CD14-positive monocyte (primary cell): ENCODE measurements around the gene RBM17. TPM values are rescaled to one million over a fixed set of nuclear protein-coding genes. Genes with fewer than 3 reads are reported as not detected.

Experiments used
- DNase-seq, 3 donors: peaks; one replicate each; pipeline ENCODE4 v3.0.0-alpha.2; 2011 to 2022
- H2AFZ ChIP-seq: 2 replicates; pipeline ENCODE4 v1.6.0; 2012; ENCODE audit warnings: mild to moderate bottlenecking, low read depth, low read length, inconsistent platforms; ENCODE audit not compliant: insufficient read depth, poor library complexity, severe bottlenecking
- H3K27ac ChIP-seq, 2 donors: 1 replicate in 1 of 2; 2 replicates in 1 of 2; pipeline ENCODE4 v1.5.1; 2012 to 2013; ENCODE audit warnings: low read length in 2 of 2, control low read depth in 1 of 2, inconsistent platforms in 1 of 2, low read depth in 1 of 2, mild to moderate bottlenecking in 1 of 2
- H3K27me3 ChIP-seq, 2 donors: one replicate each; pipeline versions ENCODE4 v1.6.0 to v1.6.1; 2011 to 2013; ENCODE audit warnings: low read length in 2 of 2; ENCODE audit not compliant: control insufficient read depth in 2 of 2, insufficient read depth in 2 of 2
- H3K36me3 ChIP-seq, 2 donors: replicated peaks in 1 of 2; 1 replicate in 1 of 2; 2 replicates in 1 of 2; pipeline versions ENCODE4 v1.5.1 to v1.6.1; 2012 to 2013; ENCODE audit warnings: low read length in 2 of 2, control low read depth in 1 of 2, inconsistent platforms in 1 of 2, mild to moderate bottlenecking in 1 of 2; ENCODE audit not compliant: insufficient read depth in 2 of 2, control insufficient read depth in 1 of 2
- H3K4me1 ChIP-seq, 2 donors: 1 replicate in 1 of 2; 2 replicates in 1 of 2; pipeline versions ENCODE4 v1.5.1 to v1.6.1; 2012 to 2013; ENCODE audit warnings: low read length in 2 of 2, control low read depth in 1 of 2, inconsistent platforms in 1 of 2, mild to moderate bottlenecking in 1 of 2, moderate library complexity in 1 of 2; ENCODE audit not compliant: insufficient read depth in 2 of 2, control insufficient read depth in 1 of 2
- H3K4me2 ChIP-seq: replicated peaks from 2 replicates; pipeline ENCODE3; 2012; ENCODE audit warnings: low read length, moderate library complexity, mild to moderate bottlenecking; ENCODE audit not compliant: poor library complexity, severe bottlenecking; ENCODE audit errors: extremely low read depth
- H3K4me3 ChIP-seq, 3 experiments: fragments of 200-600 bp in 1 of 3; sonication (generic) in 1 of 3; replicated peaks in 1 of 3; 1 replicate in 2 of 3; 2 replicates in 1 of 3; pipeline ENCODE4 v1.5.1; 2011 to 2013; ENCODE audit warnings: low read length in 3 of 3, mild to moderate bottlenecking in 3 of 3, control low read depth in 2 of 3, low read depth in 2 of 3, inconsistent platforms in 1 of 3, moderate library complexity in 1 of 3
- H3K79me2 ChIP-seq: 2 replicates; pipeline ENCODE4 v1.6.0; 2012; ENCODE audit warnings: mild to moderate bottlenecking, control low read depth, inconsistent platforms, low read length, moderate library complexity; ENCODE audit not compliant: insufficient read depth
- H3K9ac ChIP-seq: 2 replicates; pipeline ENCODE4 v1.6.0; 2017; ENCODE audit warnings: low read length, mild to moderate bottlenecking; ENCODE audit not compliant: insufficient read depth, poor library complexity, severe bottlenecking
- H3K9me3 ChIP-seq, 2 donors: replicated peaks in 1 of 2; 1 replicate in 1 of 2; 2 replicates in 1 of 2; pipeline versions ENCODE4 v1.5.1 to v1.6.1; 2012 to 2013; ENCODE audit warnings: low read length in 2 of 2, control low read depth in 1 of 2; ENCODE audit not compliant: control insufficient read depth in 1 of 2, insufficient read depth in 1 of 2
- H4K20me1 ChIP-seq: 2 replicates; pipeline ENCODE4 v1.6.0; 2012; ENCODE audit warnings: mild to moderate bottlenecking, low read length, control low read depth, moderate library complexity; ENCODE audit not compliant: insufficient read depth
- H3K27ac Mint-ChIP-seq, 7 donors: one replicate each; pipeline ENCODE4 v1.8.0; 2020; ENCODE audit warnings: mild to moderate bottlenecking in 7 of 7, mixed read lengths in 7 of 7, moderate library complexity in 6 of 7, inconsistent platforms in 2 of 7
- H3K27me3 Mint-ChIP-seq, 3 donors: one replicate each; pipeline ENCODE4 v1.8.0; 2021 to 2022; ENCODE audit warnings: low read depth in 3 of 3, mild to moderate bottlenecking in 3 of 3, mixed read lengths in 3 of 3, moderate library complexity in 3 of 3, inconsistent platforms in 1 of 3
- H3K36me3 Mint-ChIP-seq, 2 donors: one replicate each; pipeline ENCODE4 v1.8.0; 2020; ENCODE audit warnings: mixed read lengths in 2 of 2, inconsistent platforms in 1 of 2, mild to moderate bottlenecking in 1 of 2
- H3K4me1 Mint-ChIP-seq: one replicate; pipeline ENCODE4 v1.8.0; 2020; ENCODE audit warnings: mild to moderate bottlenecking, mixed read lengths
- H3K4me3 Mint-ChIP-seq, 2 donors: one replicate each; pipeline ENCODE4 v1.8.0; 2020; ENCODE audit warnings: mild to moderate bottlenecking in 2 of 2, mixed read lengths in 2 of 2, moderate library complexity in 1 of 2
- H3K9me3 Mint-ChIP-seq, 7 donors: one replicate each; pipeline ENCODE4 v1.8.0; 2020 to 2022; ENCODE audit warnings: mixed read lengths in 7 of 7, mild to moderate bottlenecking in 6 of 7, moderate library complexity in 6 of 7, inconsistent platforms in 2 of 7
- CTCF ChIP-seq: fragments of 200-600 bp; IDR thresholded peaks from one replicate; pipeline ENCODE4 v1.8.0; 2022; ENCODE audit warnings: antibody characterized with exemption, mild to moderate bottlenecking
- WGBS: methylation state at CpG from one replicate; pipeline ENCODE4 v1.1.5; 2013; ENCODE audit warnings: missing lambda C conversion rate; ENCODE audit not compliant: insufficient coverage; 5-methylcytosine and 5-hydroxymethylcytosine counted together
- intact Hi-C, 2 donors: fragments of 100-400 bp; cut with micrococcal nuclease; formaldehyde crosslinking; loops; one replicate each; pipeline versions ENCODE4 v1.15.0 to v1.15.1; 2023
- polyA plus RNA-seq, 3 donors: library from polyadenylated mRNA; depleted of rRNA in 1 of 3; unstranded in 2 of 3; stranded (reverse) in 1 of 3; fragments of 300-500 nt in 2 of 3; fragments of >200 nt in 1 of 3; fragmentation: Illumina TruSeq in 2 of 3; gene quantifications; 1 replicate in 2 of 3; 2 replicates in 1 of 3; pipeline ENCODE4 v1.2.3, GENCODE V29; 2012 to 2021

RBM17 gene
- polyA plus RNA-seq, 3 donors = 37.2 to 51.4 (median 44.5) TPM

DNA sequence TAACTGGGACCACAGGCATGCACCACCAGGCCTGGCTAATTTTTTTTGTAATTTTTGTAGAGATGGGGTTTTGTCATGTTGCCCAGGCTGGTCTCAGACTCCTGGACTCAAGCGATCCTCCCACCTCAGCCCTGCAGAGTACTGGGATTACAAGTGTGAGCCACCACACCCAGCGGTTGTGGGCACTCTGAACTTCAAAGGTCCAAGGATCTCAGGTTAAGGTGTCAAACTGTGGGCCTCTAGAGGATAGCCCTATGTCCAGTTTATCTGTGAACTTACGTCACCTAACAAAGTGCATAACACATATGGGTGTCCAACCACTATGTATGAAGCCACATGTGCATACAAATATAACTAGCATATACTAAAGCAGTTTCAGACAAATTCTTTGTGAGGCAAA is 23.4 kb upstream of the RBM17 start:
- Mint-ChIP-seq H3K4me1 (peaks cover 65% of the 10 kb centered on the region), H3K9me3 (peaks cover 0 to 4% (median 0%) of the 10 kb centered on the region in 7 donors), H3K36me3 (peaks cover 0 to 6% of the 10 kb centered on the region in 2 donors), H3K4me3 (peak overlapping the region in 1 of 2 donors; percentile 86), H3K27ac (peak overlapping the region in 4 of 7 donors; percentile 17 to 79 (median 51)), H3K27me3 (peaks cover 0 to 3% (median 2%) of the 10 kb centered on the region in 3 donors)
- H3K36me3 ChIP-seq = no peaks in the 10 kb centered on the region
- peak overlapping the region; percentile 53 for H3K4me2 ChIP-seq
- H3K27ac ChIP-seq = no peak overlapping the region
- no peaks in the 10 kb centered on the region for H4K20me1 ChIP-seq
- H3K9me3 ChIP-seq = no peaks in the 10 kb centered on the region
- H3K4me1 ChIP-seq = peaks cover 59 to 65% of the 10 kb centered on the region in 2 donors
- H3K27me3 ChIP-seq = no peaks in the 10 kb centered on the region
- H2AFZ ChIP-seq = no peak overlapping the region
- no peak overlapping the region for H3K9ac ChIP-seq
- DNase-seq = no peak
- no peaks in the 10 kb centered on the region for H3K79me2 ChIP-seq
- intact Hi-C loops = no loop called here
- no peak for TF ChIP-seq CTCF
- WGBS = 92% methylated on average over 2 of the region's 3 CpGs
- H3K4me3 ChIP-seq = peak overlapping the region in 1 of 3 experiments; percentile 49

DNA sequence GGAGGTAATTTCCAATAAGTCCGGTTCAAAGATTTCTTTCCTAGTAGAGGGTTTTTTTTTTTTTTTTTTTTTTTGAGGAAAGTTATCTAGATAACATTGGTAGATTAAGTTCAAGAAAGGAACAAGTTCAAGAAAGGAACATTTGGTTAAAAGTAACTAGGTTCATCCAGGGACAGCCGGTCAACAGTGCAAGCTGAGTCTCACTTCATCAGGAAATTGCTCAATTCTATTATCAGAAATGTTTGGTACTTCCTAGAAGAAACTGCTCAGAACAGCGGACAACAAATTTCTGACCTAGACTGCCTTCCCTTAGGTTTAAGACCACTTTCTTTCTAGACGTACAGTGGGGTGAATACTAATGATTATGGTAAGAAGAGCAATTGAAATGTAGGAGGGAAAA is 23.0 kb upstream of the RBM17 start:
- Mint-ChIP-seq H3K9me3 (peaks cover 0 to 4% (median 0%) of the 10 kb centered on the region in 7 donors), H3K36me3 (peaks cover 0 to 8% of the 10 kb centered on the region in 2 donors), H3K27me3 (peaks cover 0 to 3% (median 2%) of the 10 kb centered on the region in 3 donors), H3K4me1 (peaks cover 67% of the 10 kb centered on the region), H3K27ac (peak overlapping the region; percentile 63 to 83 (median 76)), H3K4me3 (peak overlapping the region in 1 of 2 donors; percentile 86)
- TF ChIP-seq CTCF = no peak
- no peaks in the 10 kb centered on the region for H4K20me1 ChIP-seq
- no peaks in the 10 kb centered on the region for H3K9me3 ChIP-seq
- WGBS = 0% methylated on average over 2 of the region's 4 CpGs
- no peaks in the 10 kb centered on the region for H3K36me3 ChIP-seq
- DNase-seq = peak in 2 of 3 donors; percentile 48 to 61
- peak overlapping the region in 1 of 2 donors; percentile 40 for H3K27ac ChIP-seq
- H3K27me3 ChIP-seq = no peaks in the 10 kb centered on the region
- no peak overlapping the region for H3K9ac ChIP-seq
- peak overlapping the region; percentile 53 for H3K4me2 ChIP-seq
- H3K4me1 ChIP-seq = peaks cover 63 to 70% of the 10 kb centered on the region in 2 donors
- no peaks in the 10 kb centered on the region for H3K79me2 ChIP-seq
- intact Hi-C loops = no loop called here
- peak overlapping the region; percentile 39 for H2AFZ ChIP-seq
- peak overlapping the region in 1 of 3 experiments; percentile 49 for H3K4me3 ChIP-seq
